GM18502 (cell line): ENCODE data around the gene ELF2.
"Not testable (repeated sequence)": the region's sequence is repeated elsewhere in the genome, so short reads cannot be mapped to it uniquely, and the experiment has no call there.

Experiments
- ATAC-seq: cut with Tn5 transposase; IDR thresholded peaks from one replicate; pipeline ENCODE4 v1.9.1; 2021; ENCODE audit warnings: mild to moderate bottlenecking; ENCODE audit not compliant: unreplicated experiment, poor library complexity

The ELF2 gene

DNA sequence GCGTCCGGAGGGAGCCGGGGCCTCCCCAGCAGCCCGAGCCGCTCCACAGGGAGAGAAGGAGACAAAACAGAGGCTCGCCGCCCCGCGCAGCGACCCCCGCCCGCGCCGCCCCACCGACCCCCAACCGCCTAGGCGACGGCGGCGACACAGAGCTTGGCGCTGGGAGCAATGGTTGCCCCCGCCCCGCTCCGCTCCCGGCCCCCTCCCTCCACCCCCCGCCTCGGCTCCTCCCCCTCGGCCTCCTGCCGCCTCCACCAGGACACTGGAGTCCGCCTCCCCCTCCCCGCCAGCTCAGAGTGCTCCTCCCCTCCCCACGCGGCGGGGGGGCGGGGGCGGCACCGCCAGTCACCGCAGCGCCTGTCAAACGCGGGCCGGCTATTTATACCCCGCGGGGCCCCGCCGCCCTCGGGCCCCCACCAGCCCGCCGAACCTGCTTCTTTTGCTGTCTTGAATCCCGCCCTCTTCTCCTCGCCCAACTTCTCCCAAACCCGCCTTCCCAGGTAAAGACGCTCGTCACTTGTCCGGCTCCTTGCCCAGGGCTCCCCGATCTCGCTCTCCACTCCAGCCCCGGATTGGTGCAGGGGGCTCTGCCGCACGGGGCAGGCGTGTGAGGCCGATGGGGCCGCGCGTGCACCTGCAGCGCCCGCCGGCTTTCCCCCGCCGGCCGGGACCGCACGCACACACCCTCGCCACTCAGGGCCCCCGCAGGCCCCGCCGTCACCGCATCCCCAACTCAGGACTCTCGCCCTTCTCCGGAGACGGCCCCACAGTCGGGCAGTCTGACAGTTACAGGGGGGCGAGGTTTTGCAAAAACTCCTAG, at the start of gene ELF2:
Gene ELF2, minus strand, starts transcription at position 170 of the 820 bp plus-strand sequence. CDS start 39,517 bp downstream, outside the sequence.
- ATAC-seq, result peak; percentile 43

DNA sequence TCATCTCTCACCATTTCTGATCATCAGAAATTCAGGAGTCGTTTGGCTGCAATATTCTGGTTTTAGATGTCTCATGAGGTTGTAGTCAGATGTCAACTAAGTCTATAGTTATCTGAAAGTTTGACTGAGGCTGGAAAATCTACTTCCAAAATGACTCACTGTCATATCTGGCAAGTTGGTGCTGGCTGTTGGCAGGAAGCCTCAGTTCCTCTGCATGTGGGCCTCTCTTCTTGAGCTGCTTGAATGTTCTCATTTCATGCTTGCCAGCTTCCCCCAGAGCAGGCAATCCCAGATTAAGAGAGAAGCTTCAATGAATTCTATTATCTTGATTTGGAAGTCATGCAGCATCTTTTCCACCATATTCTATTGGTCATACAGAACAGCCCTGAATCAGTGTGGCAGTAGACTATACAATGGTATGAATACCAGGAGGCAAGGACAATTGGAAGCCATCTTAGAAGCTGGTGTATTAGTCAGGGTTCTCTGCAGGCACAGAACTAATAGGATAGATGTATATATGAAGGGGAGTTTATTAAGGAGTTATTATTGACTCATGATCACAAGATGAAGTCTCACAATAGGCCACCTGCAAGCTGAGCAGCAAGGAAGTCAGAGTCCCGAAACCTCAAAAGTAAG, 46.8 kb upstream of the ELF2 start:
- peak; percentile 70 for ATAC-seq

DNA sequence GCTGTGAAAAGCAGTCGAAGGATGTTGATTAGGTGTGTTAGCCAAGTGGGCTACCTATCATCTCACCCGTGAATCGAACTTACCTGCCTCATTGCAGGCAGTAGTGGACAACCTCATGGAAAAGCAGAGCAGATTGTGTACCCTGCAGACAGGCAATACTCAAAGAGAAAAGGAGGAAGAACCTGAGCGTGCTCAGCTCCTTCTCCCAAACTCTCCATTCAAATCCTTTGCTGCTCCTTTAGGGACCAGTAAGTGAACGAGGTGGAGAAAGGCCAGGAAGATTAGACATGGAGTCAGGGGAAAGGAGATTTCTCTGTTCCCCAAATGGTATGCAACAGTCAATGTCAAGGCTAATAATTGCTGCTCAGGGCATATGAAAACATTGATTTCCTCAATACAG, 45.2 kb upstream of the ELF2 start:
- no peak for ATAC-seq

DNA sequence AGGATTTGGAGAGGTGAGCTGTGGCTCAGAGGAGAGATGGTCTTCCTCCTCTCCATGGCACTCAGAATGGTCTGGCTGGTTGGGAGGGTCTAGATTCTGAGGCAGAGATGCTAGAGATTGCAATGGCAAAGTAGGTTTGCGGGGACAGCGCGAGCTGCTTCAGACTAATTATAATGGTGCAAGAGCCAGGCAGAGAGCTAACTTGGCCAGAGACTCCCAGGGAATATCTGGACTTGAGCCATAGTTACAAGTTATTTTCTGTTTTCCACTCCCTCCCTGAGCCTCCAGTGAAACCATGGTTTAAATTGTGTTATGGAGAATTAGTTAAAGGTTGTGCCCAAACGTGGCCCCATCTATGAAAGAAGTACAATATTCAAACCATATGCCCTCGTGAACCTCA, 44.7 kb upstream of the ELF2 start:
- ATAC-seq, result no peak

DNA sequence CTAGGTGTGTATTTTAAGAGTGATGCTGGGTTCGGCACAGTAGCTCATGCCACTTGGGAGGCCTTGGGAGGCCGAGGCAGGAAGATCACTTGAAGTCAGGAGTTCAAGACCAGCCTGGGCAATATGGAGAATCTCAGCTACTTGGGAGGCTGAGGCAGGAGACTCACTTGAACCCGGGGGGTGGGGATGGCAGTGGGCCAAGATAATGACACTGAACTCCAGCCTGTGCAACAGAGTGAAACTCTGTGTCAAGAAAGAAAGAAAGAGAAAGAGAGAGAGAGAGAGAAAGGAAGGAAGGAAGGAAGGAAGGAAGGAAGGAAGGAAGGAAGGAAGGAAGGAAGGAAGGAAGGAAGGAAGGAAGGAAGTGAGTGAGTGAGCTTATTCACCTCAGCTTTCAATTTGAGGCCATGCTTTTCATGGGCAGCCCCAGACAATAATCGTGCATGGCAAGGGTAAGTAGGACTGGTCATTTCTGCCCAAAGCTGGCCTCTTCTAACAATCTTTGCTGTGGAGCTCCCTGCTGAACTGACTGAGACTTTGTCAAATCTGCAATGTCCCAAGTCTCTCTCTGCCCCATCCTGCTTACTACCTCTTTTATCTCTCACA, 42.5 kb upstream of the ELF2 start:
- ATAC-seq, result no peak

DNA sequence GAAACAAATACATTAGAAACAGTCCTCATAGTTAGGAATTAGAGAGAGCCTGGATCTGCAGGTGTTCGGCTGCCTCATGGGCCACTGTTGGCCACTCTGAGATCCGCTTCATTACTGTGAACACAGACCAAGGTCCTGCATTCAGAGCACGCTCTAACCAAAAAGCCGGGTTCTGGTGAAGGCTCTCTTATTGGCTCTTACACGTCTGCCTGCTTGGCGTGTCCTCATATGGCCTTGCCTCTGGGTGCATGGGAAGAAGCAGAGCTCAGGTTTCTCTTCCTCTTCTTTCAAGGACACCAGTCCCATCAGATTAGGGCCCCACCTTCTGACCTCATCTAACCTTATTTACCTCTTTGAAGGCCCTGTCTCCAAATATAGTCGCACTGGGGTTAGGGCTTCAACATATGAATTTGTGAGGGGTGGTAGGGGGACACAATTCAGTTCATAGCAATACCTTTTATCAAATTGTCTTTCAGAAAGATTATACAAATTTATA, 37.1 kb upstream of the ELF2 start:
- ATAC-seq, result peak; percentile 100

DNA sequence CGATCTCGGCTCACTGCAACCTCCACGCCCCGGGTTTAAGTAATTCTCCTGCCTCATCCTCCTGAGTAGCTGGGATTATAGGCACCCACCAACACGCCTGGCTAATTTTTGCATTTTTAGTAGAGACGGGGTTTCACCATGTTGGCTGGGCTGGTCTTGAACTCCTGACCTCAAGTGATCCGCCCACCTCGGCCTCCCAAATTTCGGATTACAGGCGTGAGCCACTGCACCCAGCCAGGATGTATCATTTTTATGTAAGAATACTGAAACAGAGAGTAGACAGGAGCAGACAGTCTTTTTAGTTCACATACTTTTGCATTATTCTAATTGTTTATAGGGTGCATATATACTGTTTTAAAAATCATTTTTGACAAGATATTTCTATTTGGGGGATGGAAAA, 36.6 kb upstream of the ELF2 start:
- not testable (repeated sequence) for ATAC-seq

DNA sequence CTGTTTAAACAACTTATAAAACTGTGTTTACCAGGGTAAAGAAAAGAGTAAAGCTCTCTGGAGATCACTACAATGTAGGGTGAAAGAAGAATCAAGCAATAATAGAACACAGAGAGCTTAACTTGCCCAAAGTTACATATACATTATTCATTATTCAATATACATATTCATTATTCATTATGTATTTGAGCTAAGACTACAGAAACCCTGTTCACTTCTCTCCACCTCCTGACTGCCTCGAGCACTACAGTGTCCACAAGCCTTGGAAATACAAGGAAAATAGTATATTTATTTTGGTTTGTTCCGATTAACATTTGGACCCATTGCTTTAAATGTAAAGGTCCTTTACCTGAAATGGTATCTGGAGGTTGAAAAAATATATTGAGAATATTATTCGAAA, 35.9 kb upstream of the ELF2 start:
- ATAC-seq, result no peak

DNA sequence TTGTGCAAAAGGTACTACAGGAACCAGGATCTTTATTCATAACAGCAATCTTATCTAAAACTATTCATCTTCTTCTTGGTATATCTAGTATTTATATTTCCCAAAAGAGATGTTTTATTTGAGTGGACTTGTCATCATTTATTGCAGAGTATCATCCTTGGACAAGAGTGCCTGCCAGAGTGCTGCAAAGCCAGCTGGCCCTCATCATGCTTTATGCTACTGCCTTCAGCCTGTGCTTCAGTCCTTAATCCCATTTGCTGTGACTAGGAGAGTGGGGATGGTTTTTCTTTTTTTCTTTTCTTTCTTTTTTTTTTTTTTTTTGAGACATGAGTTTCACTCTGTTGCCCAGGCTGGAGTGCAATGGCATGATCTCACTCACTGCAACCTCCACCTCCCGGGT, 33.5 kb upstream of the ELF2 start:
- no peak for ATAC-seq

DNA sequence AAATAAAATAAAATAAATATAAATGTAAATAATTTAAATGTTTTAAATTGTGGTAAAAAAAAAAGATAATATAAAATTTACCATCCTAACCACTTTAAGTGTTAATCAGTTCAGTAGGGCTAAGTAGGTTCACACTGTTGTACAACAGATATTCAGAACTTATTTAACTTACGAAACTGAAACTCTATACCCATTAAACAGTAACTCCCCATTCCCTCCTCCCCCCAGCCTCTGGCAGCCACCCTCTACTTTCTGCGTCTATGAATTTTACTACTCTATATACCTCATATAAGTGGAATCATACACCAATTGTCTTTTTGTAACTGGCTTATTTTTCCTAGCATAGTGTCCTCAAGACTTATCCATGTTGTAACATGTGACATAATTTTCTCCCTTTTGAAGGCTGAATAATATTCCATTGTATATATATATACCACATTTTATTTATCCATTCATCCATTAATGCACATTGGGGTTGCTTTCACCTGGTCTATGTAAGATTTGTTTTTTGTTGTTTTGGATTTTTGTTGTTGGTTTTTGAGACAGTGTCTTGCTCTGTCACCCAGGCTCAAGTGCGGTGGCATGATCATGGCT, 32.5 kb upstream of the ELF2 start:
- ATAC-seq, result no peak

DNA sequence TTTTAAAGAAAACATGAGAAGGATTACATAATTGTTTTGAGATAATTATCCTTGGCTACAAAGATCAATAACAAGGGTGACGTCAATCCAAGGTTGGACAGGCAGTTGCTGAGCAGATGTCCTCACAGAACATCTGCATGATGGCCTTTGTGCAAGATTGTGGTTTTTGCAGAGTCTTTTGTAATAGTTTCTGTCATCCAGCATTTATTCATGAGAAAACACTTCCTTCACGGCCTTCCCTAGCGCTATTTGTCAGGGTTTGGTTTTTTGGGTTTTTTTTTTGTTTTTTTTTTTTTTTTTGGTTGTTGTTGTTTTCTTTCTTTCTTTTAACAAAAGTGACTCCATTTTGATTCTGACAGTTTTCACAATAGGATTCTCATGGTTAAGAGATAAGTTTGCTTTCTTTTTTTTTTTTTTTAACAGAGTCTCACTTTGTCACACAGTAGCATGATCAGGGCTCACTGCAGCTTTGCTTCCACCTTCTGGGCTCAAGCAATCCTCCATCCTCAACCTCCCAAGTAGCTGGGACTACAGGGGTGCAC, 31.5 kb upstream of the ELF2 start:
- ATAC-seq, result no peak

DNA sequence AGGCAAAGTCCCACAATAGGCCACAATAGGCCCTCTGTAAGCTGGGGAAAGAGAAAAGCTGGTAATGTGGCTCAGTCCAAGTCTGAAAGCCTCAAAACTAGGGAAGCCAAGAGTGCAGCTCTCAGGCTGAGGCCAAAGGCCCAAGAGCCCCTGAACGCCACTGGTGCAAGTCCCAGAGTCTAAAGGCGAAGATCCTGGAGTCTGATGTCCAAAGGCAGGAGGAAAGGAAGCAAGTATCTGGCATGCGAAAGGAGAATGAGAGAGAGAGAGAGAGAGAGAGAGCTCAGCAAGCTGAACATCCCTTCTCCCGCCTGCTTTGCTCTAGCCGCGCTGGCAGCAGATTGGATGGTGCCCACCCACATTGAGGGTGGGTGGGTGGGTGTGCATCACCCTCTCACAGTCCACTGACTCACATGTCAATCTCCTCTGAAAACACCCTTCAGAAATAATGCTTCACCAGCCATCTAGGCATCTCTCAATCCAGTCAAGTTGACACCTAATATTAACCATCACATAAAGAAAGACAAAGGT, 30.9 kb upstream of the ELF2 start:
- ATAC-seq, result no peak

DNA sequence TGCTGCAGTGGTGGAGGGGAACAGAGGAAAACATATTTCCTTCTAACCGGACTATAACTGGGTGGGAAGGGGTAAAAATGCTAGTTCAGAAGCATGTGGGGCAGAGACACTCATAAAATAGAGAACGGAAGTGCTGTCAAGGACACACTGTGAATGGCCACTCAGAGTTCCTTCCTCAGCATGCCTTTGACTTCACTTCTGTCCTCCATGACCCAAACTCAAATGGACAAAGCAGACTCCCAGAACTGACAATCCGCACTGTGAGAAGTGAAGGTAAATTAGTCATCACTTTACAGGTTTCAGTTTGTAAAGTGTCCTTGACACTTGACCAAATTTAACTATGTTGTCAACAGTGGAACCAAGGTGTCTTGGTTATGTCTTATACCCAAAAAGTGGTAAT, 30.2 kb upstream of the ELF2 start:
- ATAC-seq, result no peak

DNA sequence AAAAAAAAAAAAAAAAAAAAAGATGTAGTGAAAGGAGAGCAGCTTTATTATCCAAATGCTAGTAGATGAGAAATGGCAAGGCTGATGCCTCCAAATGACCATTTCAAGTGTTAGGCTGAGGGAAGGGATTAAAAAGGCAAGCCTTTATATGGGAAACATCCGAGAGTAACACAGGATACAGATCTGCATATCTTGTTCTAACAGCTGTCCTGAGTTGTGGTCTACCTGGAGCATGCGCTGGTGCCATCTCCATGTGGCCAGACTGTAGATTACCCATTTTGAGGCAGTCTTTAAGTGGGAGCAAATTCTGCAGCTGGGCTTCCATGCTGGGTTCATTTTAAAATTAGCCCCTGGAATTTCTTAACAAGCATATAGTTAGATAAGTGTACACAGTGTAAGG, 26.0 kb upstream of the ELF2 start:
- ATAC-seq, result peak; percentile 65

DNA sequence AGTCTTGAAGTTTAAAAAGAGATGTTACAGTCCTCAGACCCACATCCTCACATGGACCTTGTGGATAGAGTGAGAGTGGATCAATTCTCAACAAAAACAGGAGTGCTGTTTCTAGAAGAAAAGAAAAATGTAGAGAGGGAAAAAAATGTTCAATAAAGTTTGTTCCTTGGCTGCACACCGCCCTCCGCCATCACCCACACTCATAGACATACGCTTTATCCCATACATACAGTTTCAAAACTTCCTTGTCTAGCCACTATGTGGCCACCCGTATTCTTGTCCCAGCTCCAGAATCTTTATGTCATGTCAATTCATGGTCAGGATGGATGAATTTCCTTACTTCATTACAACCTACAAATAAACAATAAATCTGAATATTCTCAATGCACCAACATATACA, 23.5 kb upstream of the ELF2 start:
- no peak for ATAC-seq

DNA sequence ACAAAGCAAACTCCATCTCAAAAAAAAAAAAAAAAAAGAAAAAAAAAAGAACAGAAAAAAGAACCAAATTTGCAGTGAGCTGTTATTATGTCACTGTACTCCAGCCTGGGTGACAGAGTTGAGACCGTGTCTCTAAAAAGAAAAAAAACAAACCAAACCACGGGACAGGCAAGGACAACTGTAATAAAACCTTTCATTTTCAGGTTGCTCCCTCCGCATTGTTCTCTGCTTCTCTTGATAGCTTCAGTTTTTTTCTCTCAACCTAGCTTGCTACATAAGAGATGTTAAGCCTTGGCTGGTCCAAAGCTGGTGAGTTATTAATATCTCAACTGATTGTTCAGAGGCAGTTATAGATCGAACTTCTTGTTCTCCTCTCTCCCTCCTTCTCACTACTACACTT, 23.1 kb upstream of the ELF2 start:
- ATAC-seq, result no peak

DNA sequence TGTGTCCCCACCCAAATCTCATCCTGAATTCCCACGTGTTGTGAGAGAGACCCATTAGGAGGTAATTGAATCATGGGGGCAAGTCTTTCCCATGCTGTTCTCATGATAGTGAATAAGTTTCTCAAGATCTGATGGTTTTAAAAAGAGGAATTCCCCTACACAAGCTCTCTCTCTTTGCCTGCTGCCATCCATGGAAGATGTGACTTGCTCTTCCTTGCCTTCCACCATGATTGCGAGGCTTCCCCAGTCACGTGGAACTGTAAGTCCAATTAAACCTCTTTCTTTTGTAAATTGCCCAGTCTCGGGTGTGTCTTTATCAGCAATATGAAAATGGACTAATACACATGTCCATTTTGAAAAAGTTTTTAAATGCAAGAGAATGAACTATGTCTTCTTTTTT, 20.2 kb upstream of the ELF2 start:
- not testable (repeated sequence) for ATAC-seq

DNA sequence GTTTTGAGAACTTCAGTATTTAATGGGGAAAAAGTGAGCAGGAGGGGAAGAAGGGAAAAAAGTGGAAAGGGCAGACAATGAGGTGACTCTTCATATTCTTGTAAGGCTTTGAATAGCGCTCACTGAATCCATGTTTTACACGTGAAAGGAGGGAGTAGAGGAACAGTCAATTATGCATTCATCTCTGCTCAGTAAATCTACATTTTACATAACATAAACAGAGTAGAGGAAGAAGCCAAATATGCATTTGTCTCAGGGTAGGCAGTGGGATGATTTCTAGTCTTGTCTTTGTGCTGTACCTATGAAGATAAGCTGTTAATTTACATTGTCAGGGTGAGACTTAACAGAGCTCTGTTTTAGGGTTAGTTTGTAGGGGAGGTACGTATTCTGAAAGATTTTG, 19.4 kb upstream of the ELF2 start:
- ATAC-seq, result no peak

DNA sequence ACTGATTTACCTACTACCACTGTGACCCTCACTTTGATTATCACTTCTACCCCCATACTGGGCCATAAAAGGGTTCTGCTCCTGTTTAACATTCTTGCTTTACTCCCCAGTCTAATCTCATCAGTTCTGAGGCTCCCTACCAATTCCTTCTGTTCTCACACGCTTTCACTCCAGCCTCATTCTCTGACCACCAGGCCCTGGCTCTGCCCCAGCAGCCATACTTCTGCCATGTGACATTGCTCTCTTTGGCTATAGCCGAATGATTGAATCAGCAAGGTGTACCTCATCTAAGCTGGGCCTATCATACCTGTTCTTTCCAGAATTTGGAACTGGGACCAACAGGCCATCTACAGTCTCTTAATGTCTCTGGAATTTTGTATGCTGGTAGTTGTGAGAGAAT, 14.4 kb upstream of the ELF2 start:
- ATAC-seq, result no peak

DNA sequence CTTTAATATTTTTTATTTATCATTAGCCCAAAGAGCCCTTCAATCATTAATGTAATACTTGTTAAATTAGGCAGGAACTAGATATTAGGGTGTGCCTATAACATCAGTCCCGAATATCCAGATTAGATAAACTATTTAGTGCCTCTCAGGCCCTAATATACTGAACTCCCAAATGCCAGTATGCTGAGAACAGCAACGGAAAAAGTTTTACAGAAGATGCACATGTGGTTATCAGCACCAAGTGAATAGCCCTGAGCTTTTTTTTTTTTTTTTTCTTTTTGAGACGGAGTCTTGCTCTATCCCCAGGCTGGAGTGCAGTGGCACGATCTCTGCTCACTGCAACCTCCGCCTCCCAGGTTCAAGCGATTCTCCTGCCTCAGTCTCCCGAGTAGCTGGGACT, 13.0 kb upstream of the ELF2 start:
- ATAC-seq, result no peak

DNA sequence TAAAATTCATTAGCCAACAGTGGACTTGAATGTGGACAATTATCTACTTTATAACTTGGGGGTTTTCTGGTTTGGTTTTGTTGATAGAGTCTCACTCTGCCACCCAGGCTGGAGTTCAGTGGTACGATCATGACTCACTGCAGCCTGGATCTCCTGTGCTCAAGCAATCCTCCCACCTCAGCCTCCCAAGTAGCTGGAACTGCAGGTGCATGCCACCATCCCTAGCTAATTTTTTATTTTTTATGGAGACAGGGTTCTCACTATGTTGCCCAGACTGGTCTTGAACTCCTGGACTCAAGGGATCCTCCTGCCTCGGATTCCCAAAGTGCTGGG, 12.4 kb upstream of the ELF2 start:
- ATAC-seq, result no peak
